Glutamatergic neuron (in vitro differentiated cells): ENCODE measurements around the gene HLA-DOB. TPM values are rescaled to one million over a fixed set of nuclear protein-coding genes. Genes with fewer than 3 reads are reported as not detected.

Experiments used
- DNase-seq: peaks from one replicate; pipeline ENCODE4 v3.0.0; 2022
- H3K27ac Mint-ChIP-seq: one replicate; pipeline ENCODE4 v1.8.0; 2020; ENCODE audit warnings: mild to moderate bottlenecking, mixed read lengths, inconsistent platforms; ENCODE audit not compliant: unreplicated experiment
- H3K27me3 Mint-ChIP-seq: one replicate; pipeline ENCODE4 v1.8.0; 2020; ENCODE audit warnings: mild to moderate bottlenecking, moderate library complexity, mixed read lengths, inconsistent platforms; ENCODE audit not compliant: unreplicated experiment
- H3K36me3 Mint-ChIP-seq: one replicate; pipeline ENCODE4 v1.8.0; 2020; ENCODE audit warnings: mild to moderate bottlenecking, mixed read lengths, inconsistent platforms; ENCODE audit not compliant: unreplicated experiment
- H3K4me1 Mint-ChIP-seq: one replicate; pipeline ENCODE4 v1.8.0; 2020; ENCODE audit warnings: mild to moderate bottlenecking, low read depth, mixed read lengths, inconsistent platforms; ENCODE audit not compliant: unreplicated experiment
- H3K4me3 Mint-ChIP-seq: one replicate; pipeline ENCODE4 v1.8.0; 2020; ENCODE audit warnings: mild to moderate bottlenecking, mixed read lengths, inconsistent platforms; ENCODE audit not compliant: unreplicated experiment
- H3K9me3 Mint-ChIP-seq: one replicate; pipeline ENCODE4 v1.8.0; 2020; ENCODE audit warnings: mild to moderate bottlenecking, moderate library complexity, mixed read lengths, inconsistent platforms; ENCODE audit not compliant: unreplicated experiment
- total RNA-seq: library from RNA; stranded (reverse); fragmentation: NEBNext Ultra II Directional; extraction: Animal tissue kit (Norgen Biotek cat#: 25700); gene quantifications from one replicate; pipeline ENCODE4 v1.2.1, GENCODE V29; 2021; ENCODE audit not compliant: unreplicated experiment
- TF ChIP-seq, protein P1 (sequence below): fragments of 200-600 bp; sonication (generic); IDR thresholded peaks from one replicate; pipeline ENCODE4 v1.5.0; 2021; ENCODE audit not compliant: partially characterized antibody, unreplicated experiment

The HLA-DOB gene
- total RNA-seq, 1 donor from 2014 or later, result not detected

DNA sequence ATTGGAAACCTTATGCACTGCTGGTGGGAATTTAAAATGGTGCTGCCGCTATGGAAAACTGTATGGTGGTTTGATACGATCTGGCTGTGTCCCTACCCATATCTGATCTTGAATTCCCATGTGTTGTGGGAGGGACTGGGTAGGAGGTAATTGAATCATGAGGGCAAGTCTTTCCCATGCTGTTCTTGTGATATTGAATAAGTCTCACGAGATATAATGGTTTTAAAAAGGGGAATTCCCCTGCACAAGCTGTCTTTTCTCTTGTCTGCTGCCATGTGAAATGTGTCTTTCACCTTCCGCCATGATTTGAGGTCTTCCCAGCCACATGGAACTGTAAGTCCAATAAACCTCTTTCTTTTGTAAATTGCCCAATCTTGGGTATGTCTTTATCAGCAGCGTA, 16.9 kb upstream of the HLA-DOB start:
- no peak overlapping the region for H3K27ac Mint-ChIP-seq
- TF ChIP-seq, protein P1, sequence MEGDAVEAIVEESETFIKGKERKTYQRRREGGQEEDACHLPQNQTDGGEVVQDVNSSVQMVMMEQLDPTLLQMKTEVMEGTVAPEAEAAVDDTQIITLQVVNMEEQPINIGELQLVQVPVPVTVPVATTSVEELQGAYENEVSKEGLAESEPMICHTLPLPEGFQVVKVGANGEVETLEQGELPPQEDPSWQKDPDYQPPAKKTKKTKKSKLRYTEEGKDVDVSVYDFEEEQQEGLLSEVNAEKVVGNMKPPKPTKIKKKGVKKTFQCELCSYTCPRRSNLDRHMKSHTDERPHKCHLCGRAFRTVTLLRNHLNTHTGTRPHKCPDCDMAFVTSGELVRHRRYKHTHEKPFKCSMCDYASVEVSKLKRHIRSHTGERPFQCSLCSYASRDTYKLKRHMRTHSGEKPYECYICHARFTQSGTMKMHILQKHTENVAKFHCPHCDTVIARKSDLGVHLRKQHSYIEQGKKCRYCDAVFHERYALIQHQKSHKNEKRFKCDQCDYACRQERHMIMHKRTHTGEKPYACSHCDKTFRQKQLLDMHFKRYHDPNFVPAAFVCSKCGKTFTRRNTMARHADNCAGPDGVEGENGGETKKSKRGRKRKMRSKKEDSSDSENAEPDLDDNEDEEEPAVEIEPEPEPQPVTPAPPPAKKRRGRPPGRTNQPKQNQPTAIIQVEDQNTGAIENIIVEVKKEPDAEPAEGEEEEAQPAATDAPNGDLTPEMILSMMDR, result no peak
- H3K4me1 Mint-ChIP-seq, result no peaks in the 10 kb centered on the region
- no peaks in the 10 kb centered on the region for H3K27me3 Mint-ChIP-seq
- no peak for DNase-seq
- H3K36me3 Mint-ChIP-seq, result no peaks in the 10 kb centered on the region
- H3K9me3 Mint-ChIP-seq, result no peaks in the 10 kb centered on the region
- H3K4me3 Mint-ChIP-seq, result no peak overlapping the region

DNA sequence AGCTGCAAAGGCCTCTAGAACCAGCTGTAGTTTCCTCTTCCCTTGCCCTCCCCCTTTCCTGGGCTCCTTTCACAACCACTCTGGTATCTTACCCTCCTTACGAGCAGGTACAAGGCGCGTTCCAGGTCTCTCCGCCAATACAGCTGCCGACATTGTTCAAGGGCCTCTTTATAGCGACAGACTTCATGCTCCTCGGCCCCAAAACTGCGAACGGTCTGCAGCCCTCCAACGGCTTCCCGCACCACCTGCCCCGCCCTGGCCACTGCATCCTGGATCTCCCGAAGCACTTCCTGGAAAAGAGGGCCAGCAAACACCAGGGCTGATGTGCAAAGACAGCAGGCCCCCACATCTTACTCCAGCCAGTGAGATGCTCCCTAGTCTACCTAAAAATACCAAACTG, 15.7 kb upstream of the HLA-DOB start:
- Mint-ChIP-seq H3K27ac (no peak overlapping the region), H3K4me3 (no peak overlapping the region), H3K27me3 (no peaks in the 10 kb centered on the region), H3K4me1 (no peaks in the 10 kb centered on the region), H3K9me3 (no peaks in the 10 kb centered on the region), H3K36me3 (no peaks in the 10 kb centered on the region)
- TF ChIP-seq, protein P1, result no peak
- DNase-seq, result no peak

DNA sequence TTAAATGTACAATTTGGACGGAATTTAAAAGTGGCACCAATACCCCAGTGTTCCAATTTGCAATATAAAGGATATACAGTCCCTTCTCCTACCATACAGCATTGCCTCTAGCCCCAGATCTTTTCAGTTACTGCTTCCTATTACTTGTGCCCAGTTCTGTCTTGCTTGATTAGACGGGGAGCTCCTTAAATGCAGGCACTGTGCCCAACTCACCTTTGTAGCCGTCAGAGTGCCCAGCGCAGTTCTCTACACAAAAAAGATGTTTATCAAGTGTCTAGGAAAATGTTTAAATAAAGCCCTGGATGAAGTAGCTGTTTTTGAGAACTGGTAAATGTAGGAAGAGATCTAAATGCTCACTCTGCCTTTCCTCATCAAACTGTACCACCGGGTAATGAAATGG, 14.1 kb upstream of the HLA-DOB start:
- H3K27me3 Mint-ChIP-seq, result no peaks in the 10 kb centered on the region

DNA sequence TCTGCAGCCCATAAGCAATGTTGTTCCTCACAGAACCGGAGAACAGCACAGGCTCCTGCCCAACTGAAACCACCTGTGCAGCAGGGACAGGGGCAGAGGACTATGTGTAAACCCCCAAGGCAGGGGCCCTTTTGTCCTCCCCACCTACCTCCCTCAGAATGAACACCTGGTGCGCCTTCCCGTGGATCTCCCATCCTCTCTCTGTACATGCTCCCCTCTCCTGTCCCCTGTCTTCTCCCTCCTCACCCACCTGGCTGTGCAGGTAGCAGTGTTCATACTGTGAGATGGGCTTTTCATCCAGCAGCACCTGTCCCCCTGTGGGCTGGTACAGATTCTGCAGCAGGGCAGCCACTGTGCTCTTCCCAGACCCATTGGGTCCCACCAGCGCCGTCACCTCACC, 13.2 kb upstream of the HLA-DOB start:
- Mint-ChIP-seq H3K27me3 (no peaks in the 10 kb centered on the region), H3K36me3 (no peaks in the 10 kb centered on the region), H3K9me3 (no peaks in the 10 kb centered on the region), H3K27ac (no peak overlapping the region), H3K4me3 (no peak overlapping the region), H3K4me1 (no peaks in the 10 kb centered on the region)
- TF ChIP-seq, protein P1, result no peak
- DNase-seq, result no peak

More for the DNA sequence above, 14.1 kb upstream of the HLA-DOB start:
- Mint-ChIP-seq H3K4me3 (no peak overlapping the region), H3K4me1 (no peaks in the 10 kb centered on the region), H3K27ac (no peak overlapping the region), H3K36me3 (no peaks in the 10 kb centered on the region), H3K9me3 (no peaks in the 10 kb centered on the region)
- no peak for DNase-seq
- TF ChIP-seq, protein P1, result no peak

DNA sequence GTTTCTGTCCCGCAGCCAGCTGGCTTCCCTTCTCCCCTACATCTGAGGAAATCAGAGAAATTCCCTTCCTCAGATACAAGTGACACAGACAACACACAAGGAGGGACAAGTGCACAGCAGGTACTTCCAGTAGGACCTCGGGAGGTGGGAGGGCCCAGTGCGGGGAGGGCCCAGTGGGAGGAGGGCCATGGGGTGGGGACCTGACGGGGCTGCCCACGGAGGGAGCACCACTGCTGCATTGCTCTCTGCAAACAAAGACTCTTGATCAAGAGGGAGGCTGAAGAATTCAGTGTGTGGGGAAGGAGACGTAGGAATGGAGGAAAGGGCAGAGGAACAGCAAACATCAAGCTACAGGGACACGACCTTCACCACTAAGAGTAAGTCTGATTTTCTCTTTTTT, 12.7 kb upstream of the HLA-DOB start:
- Mint-ChIP-seq H3K36me3 (no peaks in the 10 kb centered on the region), H3K4me3 (no peak overlapping the region), H3K4me1 (no peaks in the 10 kb centered on the region), H3K27me3 (no peaks in the 10 kb centered on the region), H3K27ac (no peak overlapping the region), H3K9me3 (no peaks in the 10 kb centered on the region)
- TF ChIP-seq, protein P1, result no peak
- DNase-seq, result no peak
